ENCODE results near the gene MSI2.
A peak's percentile ranks its signal among the peaks of the same experiment; 100 is the strongest.

MSI2 gene

DNA sequence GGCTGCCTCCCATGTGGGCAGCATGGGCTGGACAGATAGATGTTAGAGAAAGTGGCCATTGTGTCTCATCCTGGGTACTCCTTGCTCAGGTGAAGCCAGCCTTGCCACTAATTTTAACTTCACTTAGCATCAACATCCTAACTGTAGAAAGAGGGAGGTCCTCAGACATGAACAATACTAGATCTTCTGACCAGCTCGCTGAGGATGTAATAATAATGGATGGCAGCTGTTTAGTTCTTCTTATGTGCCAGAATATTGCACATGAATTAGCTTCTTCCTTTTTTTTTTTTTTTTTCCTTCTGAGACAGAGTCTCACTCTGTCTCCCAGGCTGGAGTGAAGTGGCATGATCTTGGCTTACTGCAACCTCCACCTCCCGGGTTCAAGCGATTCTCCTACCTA lies 256.4 kb downstream of the MSI2 start:
- DNase-seq (ENCODE audit: low read depth): no peak
- H3K4me3 ChIP-seq (ENCODE audit: low read length): no peak overlapping the region
- TF ChIP-seq, protein P1, sequence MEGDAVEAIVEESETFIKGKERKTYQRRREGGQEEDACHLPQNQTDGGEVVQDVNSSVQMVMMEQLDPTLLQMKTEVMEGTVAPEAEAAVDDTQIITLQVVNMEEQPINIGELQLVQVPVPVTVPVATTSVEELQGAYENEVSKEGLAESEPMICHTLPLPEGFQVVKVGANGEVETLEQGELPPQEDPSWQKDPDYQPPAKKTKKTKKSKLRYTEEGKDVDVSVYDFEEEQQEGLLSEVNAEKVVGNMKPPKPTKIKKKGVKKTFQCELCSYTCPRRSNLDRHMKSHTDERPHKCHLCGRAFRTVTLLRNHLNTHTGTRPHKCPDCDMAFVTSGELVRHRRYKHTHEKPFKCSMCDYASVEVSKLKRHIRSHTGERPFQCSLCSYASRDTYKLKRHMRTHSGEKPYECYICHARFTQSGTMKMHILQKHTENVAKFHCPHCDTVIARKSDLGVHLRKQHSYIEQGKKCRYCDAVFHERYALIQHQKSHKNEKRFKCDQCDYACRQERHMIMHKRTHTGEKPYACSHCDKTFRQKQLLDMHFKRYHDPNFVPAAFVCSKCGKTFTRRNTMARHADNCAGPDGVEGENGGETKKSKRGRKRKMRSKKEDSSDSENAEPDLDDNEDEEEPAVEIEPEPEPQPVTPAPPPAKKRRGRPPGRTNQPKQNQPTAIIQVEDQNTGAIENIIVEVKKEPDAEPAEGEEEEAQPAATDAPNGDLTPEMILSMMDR (IDR thresholded peaks at IDR 0.05; ENCODE audit: insufficient read depth, low read depth, low read length, missing control alignments): no peak

DNA sequence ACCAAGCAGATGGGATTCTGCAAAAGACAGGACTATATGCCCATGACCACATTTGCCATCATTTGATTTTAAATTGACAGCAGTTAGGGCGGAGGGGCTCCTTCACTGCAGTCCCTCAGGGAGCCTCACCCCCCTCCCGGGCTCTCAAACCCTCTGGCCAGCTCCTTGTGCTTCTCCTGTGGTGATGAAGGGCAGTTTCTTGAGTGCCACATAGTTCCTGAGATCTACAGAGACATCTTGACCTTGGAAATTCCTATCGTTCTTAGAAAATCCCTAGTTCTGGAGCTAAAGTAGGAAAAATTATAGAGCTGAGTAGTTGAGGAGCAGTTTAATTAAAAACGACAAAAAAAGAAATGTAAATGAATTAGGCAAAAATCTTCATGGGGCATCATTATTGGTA lies 257.2 kb downstream of the MSI2 start:
- TF ChIP-seq, protein P1 (IDR thresholded peaks at IDR 0.05; ENCODE audit: insufficient read depth, low read depth, low read length, missing control alignments): no peak
- no peak overlapping the region for H3K4me3 ChIP-seq (ENCODE audit: low read length)

DNA sequence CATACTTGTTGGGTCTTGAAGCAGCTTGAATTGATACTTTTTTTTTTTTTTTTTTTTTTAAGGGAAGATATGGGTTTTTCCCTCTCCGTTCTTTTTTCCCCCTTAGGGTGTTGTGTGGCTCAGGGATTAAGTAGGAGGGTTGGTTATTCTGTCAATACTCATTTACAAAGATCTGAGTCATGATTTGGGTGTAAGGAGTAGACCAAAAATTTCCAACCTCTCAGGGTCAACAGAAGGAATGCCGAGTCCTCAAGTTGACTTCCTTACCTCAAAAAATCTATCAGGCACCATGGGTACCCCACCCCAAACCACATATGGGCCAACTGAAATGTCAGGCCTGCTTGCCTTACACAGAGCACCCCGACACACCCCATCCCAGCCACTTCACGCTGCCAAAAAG lies 258.3 kb downstream of the MSI2 start:
- H3K4me3 ChIP-seq (ENCODE audit: low read length): no peak overlapping the region
- TF ChIP-seq, protein P1 (IDR thresholded peaks at IDR 0.05; ENCODE audit: insufficient read depth, low read depth, low read length, missing control alignments): no peak
- peak; percentile 34 for DNase-seq (ENCODE audit: low read depth)

More for the DNA sequence above, 257.2 kb downstream of the MSI2 start:
- DNase-seq (ENCODE audit: low read depth): no peak

DNA sequence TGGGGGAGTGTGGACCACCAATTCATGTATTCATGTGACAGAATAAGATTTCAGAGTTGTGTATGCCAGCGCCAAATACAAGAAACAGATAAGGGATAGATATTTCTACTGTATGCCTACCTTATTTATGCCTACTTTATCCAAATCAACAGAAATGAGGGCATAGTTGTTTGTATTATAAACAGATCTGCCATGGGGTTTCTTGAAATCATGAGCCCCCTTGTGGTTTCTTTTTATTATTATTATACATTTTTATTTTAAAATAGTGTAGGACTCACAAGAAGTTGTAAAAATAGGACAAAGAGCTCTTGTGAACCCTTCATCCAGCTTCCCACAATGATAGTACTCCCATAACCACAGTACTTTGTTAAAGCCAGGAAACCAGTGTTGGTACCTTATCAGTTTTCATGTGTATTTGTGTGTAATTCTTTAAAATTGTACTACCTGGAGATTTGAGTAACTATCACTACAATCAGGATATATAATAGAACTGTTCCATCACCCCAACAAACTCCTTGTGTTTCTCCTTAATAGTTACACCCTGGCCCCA lies 259.4 kb downstream of the MSI2 start:
- no peak for DNase-seq (ENCODE audit: low read depth)
- H3K4me3 ChIP-seq (ENCODE audit: low read length): no peak overlapping the region
- TF ChIP-seq, protein P1 (IDR thresholded peaks at IDR 0.05; ENCODE audit: insufficient read depth, low read depth, low read length, missing control alignments): no peak

DNA sequence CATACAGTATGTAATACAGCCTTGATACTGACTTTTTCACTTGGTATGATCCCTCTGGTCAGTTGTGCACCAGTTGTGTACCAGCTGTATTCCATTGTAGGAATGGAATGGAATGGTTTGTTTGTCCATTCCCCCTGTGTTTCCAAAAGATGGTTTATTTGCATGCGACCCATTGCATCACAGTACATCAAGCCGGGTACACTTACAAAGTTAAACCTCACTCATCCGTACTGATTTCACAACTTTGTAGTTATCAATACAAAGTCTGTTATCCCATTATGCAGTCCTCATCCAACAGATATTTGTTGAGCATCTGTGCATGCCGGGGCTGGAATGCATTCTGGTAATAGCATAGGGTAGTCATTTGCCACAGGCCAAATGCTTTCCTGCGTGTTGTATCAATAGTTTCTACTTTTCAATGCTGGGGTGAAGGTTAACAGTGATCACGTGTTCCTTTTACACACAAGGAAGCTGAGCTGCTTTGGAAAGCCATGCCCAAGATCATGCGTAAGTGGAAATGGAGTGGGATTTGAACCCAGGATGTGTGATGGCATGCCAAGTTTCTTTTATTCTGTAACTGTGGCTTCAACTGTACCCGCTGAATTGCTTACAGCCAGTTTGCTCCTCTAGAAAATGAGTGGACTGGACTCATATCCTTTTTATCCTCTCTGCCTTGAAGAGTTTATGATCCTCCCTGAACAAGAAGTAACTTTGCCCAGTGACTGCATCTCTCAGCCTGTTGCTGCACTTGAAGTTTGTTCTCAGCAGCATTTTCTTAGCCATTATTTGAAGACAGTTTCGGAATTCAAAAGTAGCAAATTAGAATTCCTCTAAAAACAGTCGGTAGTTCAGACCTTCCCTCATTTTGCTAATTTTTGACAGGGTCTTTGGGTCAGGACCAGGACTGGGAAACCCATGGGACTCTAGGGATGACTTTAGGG lies 260.2 kb downstream of the MSI2 start:
- peak; percentile 52 for DNase-seq (ENCODE audit: low read depth)
- no peak overlapping the region for H3K4me3 ChIP-seq (ENCODE audit: low read length)
- TF ChIP-seq, protein P1 (IDR thresholded peaks at IDR 0.05; ENCODE audit: insufficient read depth, low read depth, low read length, missing control alignments): no peak

DNA sequence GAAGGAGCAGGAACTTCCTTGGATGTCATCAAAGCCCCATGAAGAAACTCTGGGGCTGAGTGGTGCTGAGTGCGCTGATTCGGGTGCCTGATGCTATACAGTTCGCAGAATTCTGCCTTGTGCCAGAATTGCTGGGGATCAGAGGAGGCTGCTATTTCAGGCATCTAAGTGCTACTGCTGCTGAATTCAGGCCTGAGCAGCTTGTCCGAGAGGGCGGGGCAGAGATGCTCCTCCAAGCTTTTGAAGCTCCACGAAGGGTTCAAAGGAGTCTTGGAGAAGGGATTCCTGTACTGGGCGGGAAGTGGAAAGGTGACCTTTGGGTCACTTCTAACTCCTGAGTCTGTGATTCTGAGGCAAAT lies 260.9 kb downstream of the MSI2 start:
- DNase-seq (ENCODE audit: low read depth): no peak
- no peak overlapping the region for H3K4me3 ChIP-seq (ENCODE audit: low read length)
- TF ChIP-seq, protein P1 (IDR thresholded peaks at IDR 0.05; ENCODE audit: insufficient read depth, low read depth, low read length, missing control alignments): no peak

Measured in epithelial cell of esophagus (primary cell).